Fibroblast of skin of scalp (primary cell): ENCODE results near the gene MDM4.
"Not testable (repeated sequence)": the region's sequence is repeated elsewhere in the genome, so short reads cannot be mapped to it uniquely, and the experiment has no call there.

ENCODE experiments used
- DNase-seq: peaks from one replicate; pipeline ENCODE4 v3.0.0-alpha.2; 2013

MDM4 gene

GRCh38 chr1:204520834-204521709 is 4.9 kb downstream of the MDM4 start:
- DNase-seq, result peak; percentile 35

- not testable (repeated sequence) for DNase-seq
These were observed 5.8 kb downstream of the MDM4 start for GRCh38 chr1:204521941-204522521.

- no peak for DNase-seq
These were observed 7.5 kb downstream of the MDM4 start for GRCh38 chr1:204523605-204524215.

- no peak for DNase-seq
These were observed 8.8 kb downstream of the MDM4 start for GRCh38 chr1:204524986-204525385.

GRCh38 chr1:204528241-204528640 is 12.0 kb downstream of the MDM4 start:
- DNase-seq, result no peak

- no peak for DNase-seq
These were observed 12.5 kb downstream of the MDM4 start for GRCh38 chr1:204528677-204529076.

GRCh38 chr1:204529371-204529895 is 13.2 kb downstream of the MDM4 start:
- no peak for DNase-seq

GRCh38 chr1:204530932-204531331 is 14.7 kb downstream of the MDM4 start:
- DNase-seq, result no peak

- DNase-seq, result no peak
These were observed 16.6 kb downstream of the MDM4 start for GRCh38 chr1:204532832-204533231.

GRCh38 chr1:204541626-204542025 is 25.4 kb downstream of the MDM4 start:
- DNase-seq, result no peak

- DNase-seq, result no peak
These were observed 28.1 kb downstream of the MDM4 start for GRCh38 chr1:204544321-204544720.

- peak; percentile 17 for DNase-seq
These were observed 29.0 kb downstream of the MDM4 start for GRCh38 chr1:204545202-204545601.

GRCh38 chr1:204545881-204546280 is 29.7 kb downstream of the MDM4 start:
- DNase-seq, result no peak

GRCh38 chr1:204548265-204548664 is 32.1 kb downstream of the MDM4 start:
- DNase-seq, result no peak

GRCh38 chr1:204549313-204549712 is 33.1 kb downstream of the MDM4 start:
- DNase-seq, result no peak

GRCh38 chr1:204550926-204551325 is 34.7 kb downstream of the MDM4 start:
- no peak for DNase-seq

- DNase-seq, result no peak
These were observed 40.3 kb downstream of the MDM4 start for GRCh38 chr1:204556458-204557052.

- no peak for DNase-seq
These were observed 42.3 kb downstream of the MDM4 start for GRCh38 chr1:204558467-204558866.

GRCh38 chr1:204560002-204560401 is 43.8 kb downstream of the MDM4 start:
- not testable (repeated sequence) for DNase-seq

- DNase-seq, result peak; percentile 47
These were observed 44.5 kb downstream of the MDM4 start for GRCh38 chr1:204560590-204561150.

- no peak for DNase-seq
These were observed 46.1 kb downstream of the MDM4 start for GRCh38 chr1:204562075-204562990.

- no peak for DNase-seq
These were observed 47.1 kb downstream of the MDM4 start for GRCh38 chr1:204563307-204563706.
